Breast epithelium (tissue), 4 donors: ENCODE results near the gene EEF1AKMT1. TPM values are rescaled to one million over a fixed set of nuclear protein-coding genes. Genes with fewer than 3 reads are reported as not detected.

Experiments used
- DNase-seq, 2 donors: peaks; one replicate each; pipeline ENCODE4 v3.0.0-alpha.2; 2019; ENCODE audit warnings: low spot score in 2 of 2
- H3K27ac ChIP-seq, 2 donors: fragments of 200-600 bp; sonication (generic) in 1 of 2; one replicate each; pipeline ENCODE4 v1.5.1; 2016 to 2019; ENCODE audit warnings: mild to moderate bottlenecking in 1 of 2
- H3K27me3 ChIP-seq, 2 donors: fragments of 200-600 bp; sonication (generic) in 1 of 2; one replicate each; pipeline versions ENCODE4 v1.5.1 to v1.6.0; 2017 to 2019; ENCODE audit warnings: control low read depth in 1 of 2, mild to moderate bottlenecking in 1 of 2
- H3K36me3 ChIP-seq: fragments of 200-600 bp; one replicate; pipeline ENCODE4 v1.5.1; 2019
- H3K4me1 ChIP-seq, 2 donors: fragments of 200-600 bp; sonication (generic); one replicate each; pipeline ENCODE4 v1.5.1; 2016 to 2019; ENCODE audit warnings: control low read depth in 1 of 2
- H3K4me3 ChIP-seq, 3 donors: fragments of 200-600 bp; sonication (generic); 1 replicate in 2 of 3; 2 replicates in 1 of 3; pipeline ENCODE4 v1.5.1; 2016 to 2019; ENCODE audit warnings: mild to moderate bottlenecking in 3 of 3, moderate library complexity in 2 of 3
- H3K9me3 ChIP-seq, 2 donors: fragments of 200-600 bp; sonication (generic) in 1 of 2; one replicate each; pipeline ENCODE4 v1.5.1; 2016 to 2019; ENCODE audit warnings: control low read depth in 1 of 2
- POLR2A ChIP-seq: fragments of 450-650 bp; IDR thresholded peaks from one replicate; pipeline ENCODE4 v1.6.1; 2016; ENCODE audit warnings: antibody characterized with exemption, mild to moderate bottlenecking, moderate library complexity
- POLR2AphosphoS5 ChIP-seq, 3 donors: sonication (generic); formaldehyde crosslinking; IDR thresholded peaks; one replicate each; pipeline ENCODE4 v1.6.1; 2017; ENCODE audit warnings: antibody characterized with exemption in 3 of 3
- intact Hi-C: fragments of 100-400 bp; cut with DNase I; formaldehyde crosslinking; loops from one replicate; pipeline ENCODE4 v1.15.1; 2023; ENCODE audit warnings: low total_unique reads
- total RNA-seq, 3 donors: library from RNA; depleted of rRNA; stranded (reverse); fragments of >200 nt; gene quantifications; one replicate each; pipeline ENCODE4 v1.1.0, GENCODE V29; 2016
- TF ChIP-seq, protein P1 (sequence below), 3 donors: fragments of 450-650 bp; IDR thresholded peaks; one replicate each; pipeline ENCODE4 v1.5.1; 2016 to 2017; ENCODE audit warnings: antibody characterized with exemption in 3 of 3, mild to moderate bottlenecking in 3 of 3, moderate library complexity in 3 of 3

The EEF1AKMT1 gene
- total RNA-seq, 3 donors from 2014 or later: 9.0 to 16.1 (median 13.5) TPM

DNA sequence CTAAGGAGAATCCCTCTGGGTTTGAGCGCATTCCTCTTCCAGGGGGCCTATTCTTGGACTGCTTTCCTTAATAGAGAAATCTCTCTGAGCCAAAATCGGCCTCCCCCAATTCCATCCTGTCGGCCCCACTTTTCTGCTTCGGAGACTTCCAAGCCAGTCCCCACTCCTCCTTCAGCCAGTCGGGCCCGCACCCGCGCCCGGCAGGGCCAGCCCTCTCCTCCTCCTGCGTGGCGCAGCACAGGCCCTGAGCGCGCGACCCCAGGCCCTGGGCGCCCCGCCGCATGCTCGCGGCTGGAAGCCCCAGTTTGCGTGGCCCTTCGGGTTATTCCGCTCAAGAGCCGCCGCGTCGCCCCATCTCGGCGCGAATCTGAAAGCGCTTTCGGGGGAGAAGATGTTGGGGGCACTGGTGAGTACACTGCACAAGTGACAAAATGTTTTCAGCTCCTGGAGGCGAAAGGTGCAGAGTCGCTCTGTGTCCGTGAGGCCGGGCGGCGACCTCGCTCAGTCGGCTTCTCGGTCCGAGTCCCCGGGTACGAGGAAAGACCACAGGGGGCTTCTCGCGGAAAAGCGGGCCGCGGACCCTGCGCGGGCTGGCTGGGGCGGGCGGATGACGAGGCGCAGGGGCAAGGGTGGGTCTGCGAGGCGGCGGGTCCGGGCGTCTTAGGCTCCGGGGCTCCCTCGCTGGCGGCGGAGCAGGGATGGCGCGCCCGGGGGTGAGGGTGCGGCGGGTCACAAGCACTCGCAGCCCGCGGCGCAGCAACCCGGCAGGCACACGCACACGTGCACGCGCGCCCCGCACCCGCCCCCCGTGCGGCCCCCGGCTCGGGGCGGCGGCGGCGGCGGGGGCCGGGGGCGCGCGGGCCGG is 70.6 kb downstream of the EEF1AKMT1 start, which contains the start of gene IL17D:
TSS of gene IL17D (plus strand) at position 785 of the 865 bp plus-strand sequence. CDS start 303 bp downstream, outside the sequence.
- H3K9me3 ChIP-seq: no peaks in the 10 kb centered on the region
- DNase-seq: no peak
- peak within 1 kb of the TSS; percentile 36 to 76 for H3K27ac ChIP-seq
- TF ChIP-seq POLR2AphosphoS5 (IDR thresholded peaks at IDR 0.05) (no peak), POLR2A (no peak)
- TF ChIP-seq, protein P1, sequence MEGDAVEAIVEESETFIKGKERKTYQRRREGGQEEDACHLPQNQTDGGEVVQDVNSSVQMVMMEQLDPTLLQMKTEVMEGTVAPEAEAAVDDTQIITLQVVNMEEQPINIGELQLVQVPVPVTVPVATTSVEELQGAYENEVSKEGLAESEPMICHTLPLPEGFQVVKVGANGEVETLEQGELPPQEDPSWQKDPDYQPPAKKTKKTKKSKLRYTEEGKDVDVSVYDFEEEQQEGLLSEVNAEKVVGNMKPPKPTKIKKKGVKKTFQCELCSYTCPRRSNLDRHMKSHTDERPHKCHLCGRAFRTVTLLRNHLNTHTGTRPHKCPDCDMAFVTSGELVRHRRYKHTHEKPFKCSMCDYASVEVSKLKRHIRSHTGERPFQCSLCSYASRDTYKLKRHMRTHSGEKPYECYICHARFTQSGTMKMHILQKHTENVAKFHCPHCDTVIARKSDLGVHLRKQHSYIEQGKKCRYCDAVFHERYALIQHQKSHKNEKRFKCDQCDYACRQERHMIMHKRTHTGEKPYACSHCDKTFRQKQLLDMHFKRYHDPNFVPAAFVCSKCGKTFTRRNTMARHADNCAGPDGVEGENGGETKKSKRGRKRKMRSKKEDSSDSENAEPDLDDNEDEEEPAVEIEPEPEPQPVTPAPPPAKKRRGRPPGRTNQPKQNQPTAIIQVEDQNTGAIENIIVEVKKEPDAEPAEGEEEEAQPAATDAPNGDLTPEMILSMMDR (IDR thresholded peaks at IDR 0.05): no peak
- intact Hi-C loops: no loop called here
- no peaks in the 10 kb centered on the region for H3K36me3 ChIP-seq
- no peaks in the 10 kb centered on the region for H3K4me1 ChIP-seq
- no peaks in the 10 kb centered on the region for H3K27me3 ChIP-seq
- peak within 1 kb of the TSS; percentile 68 to 80 (median 76) for H3K4me3 ChIP-seq

DNA sequence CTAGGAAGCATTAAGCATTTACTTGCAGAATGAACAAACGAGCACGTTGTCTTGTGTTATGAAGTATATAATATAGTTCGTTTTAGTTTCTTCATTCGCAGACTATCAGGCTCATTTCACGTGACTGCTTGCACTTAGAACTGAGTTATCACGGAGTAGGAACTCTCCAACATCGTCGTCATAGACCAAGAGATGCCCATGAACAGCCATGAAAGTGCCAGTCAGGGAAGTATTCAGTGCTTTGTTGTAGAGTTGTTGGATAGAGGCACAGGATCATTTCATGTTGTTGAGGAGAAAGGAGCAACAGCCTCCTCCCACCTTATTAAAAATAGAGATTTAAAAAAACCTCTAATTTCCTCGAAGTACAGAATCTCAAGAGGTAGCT is 71.2 kb downstream of the EEF1AKMT1 start:
- intact Hi-C loops: no loop called here
- H3K27me3 ChIP-seq: no peaks in the 10 kb centered on the region
- TF ChIP-seq, protein P1 (IDR thresholded peaks at IDR 0.05): no peak
- TF ChIP-seq POLR2A: no peak
- no peak for TF ChIP-seq POLR2AphosphoS5 (IDR thresholded peaks at IDR 0.05)

DNA sequence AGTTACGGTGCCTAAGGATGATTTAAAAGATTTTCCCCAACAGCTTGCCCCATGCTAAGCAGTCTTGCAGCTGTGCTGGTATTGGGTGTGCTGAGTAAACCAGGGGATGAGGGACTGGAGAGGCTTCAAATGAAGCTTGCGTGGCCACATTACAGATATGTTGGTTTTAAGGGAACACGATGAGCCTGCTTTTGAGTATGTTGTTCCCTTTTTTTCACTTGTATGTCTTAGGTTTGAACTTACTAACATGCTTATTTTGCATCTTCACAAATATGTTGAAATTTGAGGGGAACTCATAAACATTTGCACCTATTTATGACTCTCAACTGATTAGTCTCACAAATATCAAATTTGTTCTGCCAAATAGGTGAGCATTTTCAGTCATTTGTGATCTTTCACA is 72.3 kb downstream of the EEF1AKMT1 start:
- Histone ChIP-seq H3K27ac (no peak overlapping the region), H3K36me3 (no peaks in the 10 kb centered on the region), H3K9me3 (no peaks in the 10 kb centered on the region), H3K27me3 (no peaks in the 10 kb centered on the region), H3K4me1 (no peaks in the 10 kb centered on the region), H3K4me3 (no peak overlapping the region)
- TF ChIP-seq POLR2A (no peak), POLR2AphosphoS5 (IDR thresholded peaks at IDR 0.05) (no peak)
- TF ChIP-seq, protein P1 (IDR thresholded peaks at IDR 0.05): no peak
- intact Hi-C loops: no loop called here
- DNase-seq: no peak

More for the DNA sequence above, 71.2 kb downstream of the EEF1AKMT1 start:
- DNase-seq: no peak
- no peaks in the 10 kb centered on the region for H3K4me1 ChIP-seq
- H3K27ac ChIP-seq: no peak overlapping the region
- no peaks in the 10 kb centered on the region for H3K9me3 ChIP-seq
- no peaks in the 10 kb centered on the region for H3K36me3 ChIP-seq
- H3K4me3 ChIP-seq: peak overlapping the region; percentile 68 to 80 (median 76)

DNA sequence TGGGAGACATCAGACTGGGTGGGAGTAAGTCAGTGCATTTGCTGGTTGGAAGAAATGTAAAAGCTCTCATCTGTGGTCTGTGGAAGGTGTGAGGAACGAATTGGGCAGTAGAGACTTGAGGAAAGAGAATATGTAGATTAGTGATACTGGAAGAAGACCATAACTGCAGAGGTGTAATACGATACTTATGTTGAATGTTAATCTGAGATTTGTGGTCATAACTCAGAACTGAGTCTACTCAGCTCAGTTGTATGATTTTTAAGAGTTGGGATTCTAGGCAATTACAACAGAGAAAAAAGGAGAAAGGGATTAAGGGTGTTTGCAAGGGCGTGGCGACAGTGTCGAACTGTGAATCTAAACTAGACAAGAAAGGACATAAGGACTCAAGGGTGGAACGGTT is 73.5 kb downstream of the EEF1AKMT1 start:
- Histone ChIP-seq H3K4me1 (no peaks in the 10 kb centered on the region), H3K27me3 (no peaks in the 10 kb centered on the region), H3K9me3 (no peaks in the 10 kb centered on the region), H3K27ac (no peak overlapping the region), H3K4me3 (no peak overlapping the region), H3K36me3 (no peaks in the 10 kb centered on the region)
- intact Hi-C loops: no loop called here
- TF ChIP-seq, protein P1 (IDR thresholded peaks at IDR 0.05): no peak
- TF ChIP-seq POLR2A (no peak), POLR2AphosphoS5 (IDR thresholded peaks at IDR 0.05) (no peak)
- DNase-seq: no peak

DNA sequence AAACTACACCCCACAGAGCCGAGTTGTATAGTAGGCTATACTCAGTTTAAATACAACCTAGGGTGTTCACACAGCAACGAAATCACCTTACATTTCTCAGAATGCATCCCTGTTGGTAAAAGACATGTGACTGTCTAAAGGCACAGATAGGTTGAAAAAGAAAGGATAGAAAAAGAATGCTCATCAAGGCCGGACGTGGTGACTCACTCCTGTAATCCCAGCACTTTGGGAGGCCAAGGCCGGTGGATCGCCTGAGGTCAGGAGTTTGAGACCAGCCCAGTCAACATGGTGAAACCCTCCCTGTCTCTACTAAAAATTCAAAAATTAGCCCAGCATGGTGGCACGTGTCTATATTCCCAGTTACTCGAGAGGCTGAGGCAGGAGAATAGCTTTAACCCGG is 74.0 kb downstream of the EEF1AKMT1 start:
- no peak overlapping the region for H3K4me3 ChIP-seq
- no peak for DNase-seq
- H3K4me1 ChIP-seq: no peaks in the 10 kb centered on the region
- intact Hi-C loops: no loop called here
- no peaks in the 10 kb centered on the region for H3K27me3 ChIP-seq
- H3K9me3 ChIP-seq: no peaks in the 10 kb centered on the region
- no peak overlapping the region for H3K27ac ChIP-seq
- TF ChIP-seq POLR2A (no peak), POLR2AphosphoS5 (IDR thresholded peaks at IDR 0.05) (no peak)
- TF ChIP-seq, protein P1 (IDR thresholded peaks at IDR 0.05): no peak
- no peaks in the 10 kb centered on the region for H3K36me3 ChIP-seq
